Limb (tissue), 2 donors: Measurements from ENCODE around the gene STK35.

Experiments used
- DNase-seq, 2 donors: peaks; one replicate each; pipeline ENCODE4 v3.0.0-alpha.2; 2016; ENCODE audit errors: extremely low spot score in 2 of 2

STK35 gene

DNA sequence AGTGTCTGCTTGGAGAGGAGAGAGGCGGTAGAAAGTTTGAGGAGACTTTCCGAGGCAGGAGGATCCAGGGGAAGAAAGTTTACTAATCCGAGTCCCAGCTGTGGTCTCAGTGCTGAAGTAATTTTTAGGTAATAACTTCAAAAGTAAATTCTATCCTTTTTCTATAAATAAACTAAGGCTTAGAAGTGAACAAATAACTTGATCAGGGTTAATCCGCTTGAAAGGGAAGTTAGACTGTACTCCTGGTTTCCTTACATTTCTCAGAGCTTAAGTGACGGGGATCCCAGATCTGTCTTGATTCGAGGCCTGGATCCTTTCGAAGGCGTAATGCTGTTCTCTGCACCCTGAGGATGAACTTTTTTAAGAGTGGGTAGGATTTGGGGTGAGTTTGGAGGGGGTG is 2.6 kb downstream of the STK35 start:
- no peak for DNase-seq

- no peak for DNase-seq
Measured at GRCh38 chr20:2108498-2108897, 6.9 kb downstream of the STK35 start.

- DNase-seq = no peak
Measured at GRCh38 chr20:2108987-2109386, 7.4 kb downstream of the STK35 start.

DNA sequence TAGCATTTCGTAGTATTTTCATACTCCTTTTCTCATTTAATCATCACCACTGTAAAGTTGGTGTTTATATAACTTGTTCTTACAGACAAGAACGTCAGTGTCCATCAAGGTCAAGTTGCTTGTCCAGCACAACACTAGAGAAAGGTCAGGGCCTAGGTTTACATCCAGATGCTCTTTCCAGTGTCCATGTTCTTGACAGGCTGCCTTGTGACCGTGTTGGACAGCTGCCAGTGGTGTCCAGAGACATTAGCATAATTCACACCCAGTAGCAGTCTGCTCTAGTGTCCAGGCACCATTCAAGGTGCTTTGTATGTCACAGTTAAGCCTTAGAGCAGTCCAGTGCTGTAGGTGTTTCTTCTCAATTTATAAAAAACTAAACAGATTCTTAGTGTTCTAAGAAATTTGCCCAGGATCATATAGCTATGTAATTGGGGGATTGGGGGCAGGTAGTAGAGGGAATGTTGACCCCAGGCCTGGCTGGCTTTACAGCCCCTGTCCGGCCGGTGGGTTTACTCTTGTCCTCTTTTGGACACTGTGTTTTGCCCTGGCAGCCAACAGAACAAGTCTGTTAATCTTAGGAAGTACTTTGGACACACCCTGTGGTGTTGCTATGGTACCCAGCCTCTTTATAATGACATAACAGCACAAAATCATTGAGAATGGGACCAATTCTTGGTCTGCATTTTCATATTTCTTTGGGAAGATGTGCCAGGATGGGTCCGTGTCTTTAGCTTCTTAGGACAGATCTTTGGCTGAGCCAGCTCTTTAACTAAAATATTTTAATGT is 8.0 kb downstream of the STK35 start:
- DNase-seq = no peak

GRCh38 chr20:2112910-2113309 is 11.3 kb downstream of the STK35 start:
- no peak for DNase-seq

GRCh38 chr20:2114127-2114959 is 12.7 kb downstream of the STK35 start:
- no peak for DNase-seq

DNA sequence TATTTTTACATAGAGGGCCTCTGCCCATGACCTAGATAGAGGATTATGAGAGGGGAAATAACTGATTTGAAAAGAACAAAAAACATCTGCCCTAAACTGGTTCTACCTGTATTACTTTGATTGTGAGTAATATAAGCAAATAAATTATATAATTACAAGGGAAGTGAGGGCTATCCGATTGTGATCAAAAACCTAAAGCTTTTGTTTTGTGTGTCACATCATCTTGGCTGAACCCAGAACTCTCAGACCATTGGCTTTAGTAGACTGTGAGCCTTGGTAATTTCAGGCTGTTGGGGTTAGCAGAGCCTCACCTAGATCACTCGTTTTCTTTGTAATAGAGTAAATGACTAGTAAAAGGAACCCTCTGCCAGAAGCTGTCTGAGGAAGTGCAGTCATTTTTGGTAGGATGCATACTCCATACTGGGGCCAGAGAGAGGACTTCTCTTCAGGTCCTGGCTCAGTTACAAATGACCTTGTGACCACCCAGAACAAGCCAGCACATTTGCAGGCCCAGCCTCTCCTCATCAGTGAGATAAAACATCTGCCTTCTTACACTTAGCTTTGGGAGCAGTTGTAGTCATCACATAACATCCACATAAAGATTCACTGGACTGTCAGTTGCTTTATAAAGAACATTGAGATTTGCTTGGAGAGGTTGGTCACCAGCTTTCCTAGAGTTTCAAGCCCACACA is 13.5 kb downstream of the STK35 start:
- no peak for DNase-seq

GRCh38 chr20:2116170-2116940 is 14.7 kb downstream of the STK35 start:
- no peak for DNase-seq

DNA sequence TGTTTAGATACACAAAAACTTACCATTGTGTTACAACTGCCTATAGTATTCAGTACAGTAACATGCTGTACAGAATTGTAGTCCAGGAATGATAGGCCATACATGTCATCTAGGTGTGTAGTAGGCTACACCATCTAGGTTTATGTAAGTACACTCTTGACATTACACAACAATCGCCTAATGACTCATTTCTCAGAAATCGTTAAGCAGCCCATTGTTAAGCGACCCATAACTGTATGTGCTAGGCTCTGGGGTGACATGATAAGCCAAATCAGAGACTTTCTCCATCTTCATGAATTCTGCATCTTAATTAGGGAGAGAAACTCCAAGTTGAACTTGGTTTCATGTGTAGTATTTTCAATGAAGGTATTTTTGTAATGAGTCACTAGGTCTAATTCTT is 17.2 kb downstream of the STK35 start:
- no peak for DNase-seq

DNA sequence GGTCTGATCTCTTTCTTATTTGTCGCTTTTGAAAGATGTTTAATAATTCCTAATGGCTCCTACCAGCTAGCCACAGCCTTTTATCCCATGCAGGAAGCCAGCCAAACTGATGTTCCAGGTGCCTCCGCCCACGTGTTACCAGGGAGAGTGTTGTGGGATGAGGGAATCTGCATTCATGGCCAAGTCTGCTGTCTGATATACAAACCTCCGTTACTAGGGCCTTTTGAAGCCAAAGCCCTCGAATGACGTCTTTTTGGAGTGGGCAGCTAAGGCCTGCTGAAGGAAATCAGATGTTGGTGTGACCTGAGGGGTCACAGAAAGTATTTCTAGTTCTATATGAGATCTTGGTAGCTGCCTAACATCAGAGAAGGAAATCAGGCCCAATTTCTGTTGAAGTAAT is 21.3 kb downstream of the STK35 start:
- no peak for DNase-seq

DNA sequence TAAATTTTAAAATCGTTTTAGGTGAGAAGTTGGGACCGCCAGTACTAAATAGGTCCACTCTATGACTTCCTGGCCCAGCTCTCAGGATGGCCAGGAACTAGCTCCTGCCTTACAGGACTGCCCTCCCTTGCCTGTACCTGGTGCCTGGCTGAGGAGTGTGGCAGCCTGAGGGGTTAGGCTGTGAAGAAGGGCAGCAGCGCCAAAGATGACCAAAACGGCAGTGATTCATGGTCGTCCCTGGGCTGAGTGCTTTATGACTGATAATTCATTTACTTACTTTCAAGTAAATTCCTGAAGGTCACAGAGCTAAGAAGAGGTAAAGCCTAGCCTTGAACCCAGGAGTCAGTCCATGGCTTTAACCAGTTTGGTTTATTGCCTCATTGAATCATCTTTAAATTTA is 22.1 kb downstream of the STK35 start:
- DNase-seq = no peak

- DNase-seq = no peak
Measured at GRCh38 chr20:2124564-2125213, 23.1 kb downstream of the STK35 start.

GRCh38 chr20:2125474-2126112 is 24.0 kb downstream of the STK35 start:
- DNase-seq = no peak

DNA sequence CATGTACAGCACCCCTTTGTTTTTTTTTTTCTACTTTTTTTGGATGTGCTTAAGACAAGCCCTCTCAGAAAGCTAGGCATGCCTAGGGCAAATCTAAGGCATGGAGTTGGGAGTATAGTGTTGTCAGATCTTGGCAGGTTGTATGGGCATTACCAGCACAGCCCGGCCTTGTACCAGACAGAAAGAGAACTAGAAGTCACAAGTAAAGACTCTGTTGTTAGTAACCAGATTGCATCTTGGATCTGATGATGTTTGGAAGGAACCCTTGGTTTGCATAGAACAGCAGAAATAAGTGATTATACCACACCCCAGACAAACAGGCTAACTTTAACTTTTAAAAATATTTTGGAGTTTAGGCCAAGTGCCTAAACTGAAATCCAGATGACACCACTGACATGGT is 25.6 kb downstream of the STK35 start:
- no peak for DNase-seq

DNA sequence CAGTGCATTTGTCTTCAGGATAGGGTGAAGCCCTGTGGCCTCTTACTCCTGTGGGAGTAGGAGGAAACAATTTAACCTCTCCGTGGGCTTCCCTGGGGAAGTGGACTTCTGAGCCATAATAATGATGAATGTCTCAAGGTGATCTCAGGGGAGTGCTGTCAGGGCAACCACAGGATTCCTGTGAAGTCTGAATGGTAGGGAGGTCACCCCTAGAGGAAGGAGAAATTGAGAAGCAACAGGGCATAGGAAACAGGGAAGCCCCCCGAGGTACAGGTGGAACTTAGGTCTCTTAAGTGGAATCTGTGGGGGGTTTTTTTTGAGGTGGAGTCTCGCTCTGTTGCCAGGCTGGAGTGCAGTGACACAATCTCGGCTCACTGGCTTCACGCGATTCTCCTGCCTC is 26.9 kb downstream of the STK35 start:
- no peak for DNase-seq

- no peak for DNase-seq
Measured at GRCh38 chr20:2130062-2130591, 28.5 kb downstream of the STK35 start.

- no peak for DNase-seq
Measured at GRCh38 chr20:2130683-2131082, 29.1 kb downstream of the STK35 start.

GRCh38 chr20:2131366-2131765 is 29.7 kb downstream of the STK35 start:
- no peak for DNase-seq

DNA sequence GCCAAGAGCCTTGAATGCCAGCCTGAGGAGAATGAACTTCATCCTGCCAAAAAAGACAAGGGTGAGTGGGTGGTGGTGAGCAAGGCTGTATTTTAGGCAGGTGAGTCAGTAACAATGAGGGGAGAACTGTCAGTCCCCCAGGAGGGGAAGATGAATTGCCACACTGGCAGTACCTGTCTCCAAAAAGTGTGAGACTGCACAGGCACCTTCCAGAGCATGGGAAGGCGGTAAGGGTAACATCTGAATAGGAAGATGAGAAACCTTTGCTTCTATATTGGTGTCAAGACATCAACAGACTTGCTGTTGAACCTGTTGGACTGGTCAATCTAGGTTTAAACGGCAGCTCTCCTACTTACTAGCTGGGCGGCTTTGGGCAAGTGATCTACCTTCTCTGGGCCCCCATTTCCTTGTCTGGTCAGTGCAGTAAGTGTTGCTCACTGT is 30.9 kb downstream of the STK35 start:
- DNase-seq = no peak
